ENCODE data around the gene C4BPA. TPM values are rescaled to one million over a fixed set of nuclear protein-coding genes. Genes with fewer than 3 reads are reported as not detected.

The C4BPA gene
- total RNA-seq, 1 donor from 2014 or later = not detected

- H3K79me2 ChIP-seq (ENCODE audit: insufficient read depth, low read length) = no peaks in the 10 kb centered on the region
- no peak overlapping the region for H2AFZ ChIP-seq (ENCODE audit: low read depth, low read length)
- Mint-ChIP-seq H3K4me3 (ENCODE audit: unreplicated experiment) (no peak overlapping the region), H3K27me3 (ENCODE audit: low read depth, unreplicated experiment) (peaks cover 3% of the 10 kb centered on the region), H3K27ac (ENCODE audit: unreplicated experiment) (no peak overlapping the region), H3K9me3 (ENCODE audit: unreplicated experiment) (no peaks in the 10 kb centered on the region), H3K36me3 (ENCODE audit: low read depth, unreplicated experiment) (no peaks in the 10 kb centered on the region), H3K4me1 (ENCODE audit: low read depth, unreplicated experiment) (peaks cover 6% of the 10 kb centered on the region)
- no peak overlapping the region for H3K27ac ChIP-seq (ENCODE audit: low read depth, low read length)
- H3K4me1 ChIP-seq (ENCODE audit: insufficient read depth, low read length) = no peaks in the 10 kb centered on the region
- no peak overlapping the region for H3K4me3 ChIP-seq (ENCODE audit: insufficient read depth, low read depth, low read length)
- H4K20me1 ChIP-seq (ENCODE audit: insufficient read depth, low read length) = no peaks in the 10 kb centered on the region
- no peaks in the 10 kb centered on the region for H3K36me3 ChIP-seq (ENCODE audit: insufficient read depth, low read length)
- no peaks in the 10 kb centered on the region for H3K9me3 ChIP-seq (ENCODE audit: insufficient read depth, low read depth, low read length)
- no peak for DNase-seq (ENCODE audit: low read depth)
- no peak overlapping the region for H3K9ac ChIP-seq (ENCODE audit: low read length)
- no peak for FAIRE-seq
- peaks cover 2% of the 10 kb centered on the region for H3K27me3 ChIP-seq (ENCODE audit: insufficient read depth, low read length)
- H3K4me2 ChIP-seq (ENCODE audit: low read length) = no peak overlapping the region
- TF ChIP-seq, protein P1, sequence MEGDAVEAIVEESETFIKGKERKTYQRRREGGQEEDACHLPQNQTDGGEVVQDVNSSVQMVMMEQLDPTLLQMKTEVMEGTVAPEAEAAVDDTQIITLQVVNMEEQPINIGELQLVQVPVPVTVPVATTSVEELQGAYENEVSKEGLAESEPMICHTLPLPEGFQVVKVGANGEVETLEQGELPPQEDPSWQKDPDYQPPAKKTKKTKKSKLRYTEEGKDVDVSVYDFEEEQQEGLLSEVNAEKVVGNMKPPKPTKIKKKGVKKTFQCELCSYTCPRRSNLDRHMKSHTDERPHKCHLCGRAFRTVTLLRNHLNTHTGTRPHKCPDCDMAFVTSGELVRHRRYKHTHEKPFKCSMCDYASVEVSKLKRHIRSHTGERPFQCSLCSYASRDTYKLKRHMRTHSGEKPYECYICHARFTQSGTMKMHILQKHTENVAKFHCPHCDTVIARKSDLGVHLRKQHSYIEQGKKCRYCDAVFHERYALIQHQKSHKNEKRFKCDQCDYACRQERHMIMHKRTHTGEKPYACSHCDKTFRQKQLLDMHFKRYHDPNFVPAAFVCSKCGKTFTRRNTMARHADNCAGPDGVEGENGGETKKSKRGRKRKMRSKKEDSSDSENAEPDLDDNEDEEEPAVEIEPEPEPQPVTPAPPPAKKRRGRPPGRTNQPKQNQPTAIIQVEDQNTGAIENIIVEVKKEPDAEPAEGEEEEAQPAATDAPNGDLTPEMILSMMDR (IDR thresholded peaks at IDR 0.05; ENCODE audit: insufficient read depth, low read depth, low read length) = no peak
- TF ChIP-seq EZH2 (IDR thresholded peaks at IDR 0.05; ENCODE audit: insufficient read depth, low read length) = no peak
Measured at GRCh38 chr1:207109004-207109403, 5.0 kb downstream of the C4BPA start.

- Histone ChIP-seq H3K9ac (ENCODE audit: low read length) (no peak overlapping the region), H3K27ac (ENCODE audit: low read depth, low read length) (no peak overlapping the region), H3K9me3 (ENCODE audit: insufficient read depth, low read depth, low read length) (no peaks in the 10 kb centered on the region), H2AFZ (ENCODE audit: low read depth, low read length) (no peak overlapping the region), H3K4me1 (ENCODE audit: insufficient read depth, low read length) (no peaks in the 10 kb centered on the region), H3K27me3 (ENCODE audit: insufficient read depth, low read length) (peaks cover 2% of the 10 kb centered on the region), H3K36me3 (ENCODE audit: insufficient read depth, low read length) (no peaks in the 10 kb centered on the region), H3K4me2 (ENCODE audit: low read length) (no peak overlapping the region), H4K20me1 (ENCODE audit: insufficient read depth, low read length) (no peaks in the 10 kb centered on the region), H3K4me3 (ENCODE audit: insufficient read depth, low read depth, low read length) (no peak overlapping the region), H3K79me2 (ENCODE audit: insufficient read depth, low read length) (no peaks in the 10 kb centered on the region)
- Mint-ChIP-seq H3K27ac (ENCODE audit: unreplicated experiment) (no peak overlapping the region), H3K27me3 (ENCODE audit: low read depth, unreplicated experiment) (peaks cover 3% of the 10 kb centered on the region), H3K9me3 (ENCODE audit: unreplicated experiment) (no peaks in the 10 kb centered on the region), H3K4me1 (ENCODE audit: low read depth, unreplicated experiment) (peaks cover 6% of the 10 kb centered on the region), H3K36me3 (ENCODE audit: low read depth, unreplicated experiment) (no peaks in the 10 kb centered on the region), H3K4me3 (ENCODE audit: unreplicated experiment) (no peak overlapping the region)
- DNase-seq (ENCODE audit: low read depth) (no peak), FAIRE-seq (no peak)
- TF ChIP-seq EZH2 (IDR thresholded peaks at IDR 0.05; ENCODE audit: insufficient read depth, low read length) = no peak
- TF ChIP-seq, protein P1 (IDR thresholded peaks at IDR 0.05; ENCODE audit: insufficient read depth, low read depth, low read length) = no peak
Measured at GRCh38 chr1:207112616-207113296, 8.7 kb downstream of the C4BPA start.

DNA sequence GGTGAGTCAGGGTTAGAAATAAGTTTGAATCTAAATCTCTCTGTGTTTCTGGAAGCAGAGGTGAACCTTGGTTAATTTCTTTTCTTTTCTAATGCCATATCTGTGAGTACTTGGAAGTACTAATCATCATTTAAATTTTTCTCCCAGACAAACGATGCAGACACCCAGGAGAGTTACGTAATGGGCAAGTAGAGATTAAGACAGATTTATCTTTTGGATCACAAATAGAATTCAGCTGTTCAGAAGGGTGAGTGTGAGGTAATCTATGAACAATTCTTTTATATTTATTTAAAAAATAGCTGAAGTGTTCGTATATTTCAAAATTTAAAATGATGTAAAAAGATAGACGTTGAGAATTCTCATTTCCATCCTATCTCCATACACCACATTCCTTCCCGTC, 11.2 kb downstream of the C4BPA start:
- FAIRE-seq (no peak), DNase-seq (ENCODE audit: low read depth) (peak; percentile 32)
- Histone ChIP-seq H2AFZ (ENCODE audit: low read depth, low read length) (no peak overlapping the region), H3K36me3 (ENCODE audit: insufficient read depth, low read length) (no peaks in the 10 kb centered on the region), H3K79me2 (ENCODE audit: insufficient read depth, low read length) (no peaks in the 10 kb centered on the region), H3K4me3 (ENCODE audit: insufficient read depth, low read depth, low read length) (no peak overlapping the region), H3K27me3 (ENCODE audit: insufficient read depth, low read length) (peaks cover 2% of the 10 kb centered on the region), H3K27ac (ENCODE audit: low read depth, low read length) (no peak overlapping the region), H3K4me2 (ENCODE audit: low read length) (no peak overlapping the region), H3K9me3 (ENCODE audit: insufficient read depth, low read depth, low read length) (no peaks in the 10 kb centered on the region), H3K9ac (ENCODE audit: low read length) (no peak overlapping the region), H4K20me1 (ENCODE audit: insufficient read depth, low read length) (no peaks in the 10 kb centered on the region), H3K4me1 (ENCODE audit: insufficient read depth, low read length) (no peaks in the 10 kb centered on the region)
- Mint-ChIP-seq H3K27me3 (ENCODE audit: low read depth, unreplicated experiment) (peaks cover 3% of the 10 kb centered on the region), H3K27ac (ENCODE audit: unreplicated experiment) (no peak overlapping the region), H3K4me1 (ENCODE audit: low read depth, unreplicated experiment) (peaks cover under 1% of the 10 kb centered on the region), H3K36me3 (ENCODE audit: low read depth, unreplicated experiment) (no peaks in the 10 kb centered on the region), H3K4me3 (ENCODE audit: unreplicated experiment) (no peak overlapping the region), H3K9me3 (ENCODE audit: unreplicated experiment) (no peaks in the 10 kb centered on the region)
- TF ChIP-seq EZH2 (IDR thresholded peaks at IDR 0.05; ENCODE audit: insufficient read depth, low read length) = no peak
- TF ChIP-seq, protein P1 (IDR thresholded peaks at IDR 0.05; ENCODE audit: insufficient read depth, low read depth, low read length) = no peak

Measured in astrocyte (in vitro differentiated cells and primary cell).